Measurements from ENCODE around the gene MED13L. TPM values are rescaled to one million over a fixed set of nuclear protein-coding genes. Genes with fewer than 3 reads are reported as not detected.

Gene MED13L
- total and polyA plus RNA-seq, 2 of the 4 experiments (the other 2 are of a cell fraction): 17.9 to 49.1 TPM

DNA sequence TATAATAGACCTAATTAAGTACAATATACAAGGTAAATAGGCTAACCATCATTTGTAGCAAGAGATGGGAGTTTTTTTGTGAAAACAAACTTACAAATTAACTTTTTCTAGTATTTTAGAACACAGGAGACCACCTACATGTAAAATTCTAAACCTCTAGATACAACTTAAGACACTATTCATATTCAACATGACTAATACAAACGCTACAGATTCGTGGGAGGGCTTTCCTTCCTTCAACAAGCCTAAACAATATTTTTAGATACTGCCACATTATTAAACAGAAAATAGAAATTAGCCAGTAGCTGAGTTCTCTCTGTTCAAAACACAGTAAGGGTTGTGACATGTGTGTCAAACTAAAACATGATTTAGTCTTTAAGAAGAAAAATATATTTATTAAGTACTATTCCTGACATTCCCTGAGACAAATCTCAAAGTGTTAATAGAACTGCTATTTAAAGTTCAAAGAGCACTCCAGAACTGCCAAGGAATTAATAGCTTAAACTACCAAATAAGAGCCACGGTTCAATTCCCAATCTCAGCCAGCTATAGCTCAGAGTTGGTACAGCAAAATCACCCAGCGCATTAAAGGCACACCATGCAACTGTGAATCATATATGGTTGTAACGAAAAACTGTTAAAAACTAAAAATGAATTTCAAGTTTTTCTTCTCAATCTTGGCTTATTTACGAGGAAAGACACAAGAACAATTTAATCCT lies 10.7 kb downstream of the MED13L start:
- no peak overlapping the region for H2BK20ac ChIP-seq (ENCODE audit: low read depth, low read length)
- no peak overlapping the region for H3K18ac ChIP-seq (ENCODE audit: low read depth, low read length)
- no peak overlapping the region for H3K23ac ChIP-seq (ENCODE audit: low read depth, low read length)
- H3K4me1 ChIP-seq (ENCODE audit: control insufficient read depth, insufficient read depth, low read length): peaks cover 20% of the 10 kb centered on the region
- no peaks in the 10 kb centered on the region for H3K36me3 ChIP-seq (ENCODE audit: control insufficient read depth, insufficient read depth, low read length)
- H3K9me1 ChIP-seq (ENCODE audit: insufficient read depth, low read length): peaks cover 18% of the 10 kb centered on the region
- H2AFZ ChIP-seq (replicated peaks; ENCODE audit: low read length, poor library complexity): no peak overlapping the region
- H3K9ac ChIP-seq (ENCODE audit: low read depth, low read length): no peak overlapping the region
- H2BK15ac ChIP-seq (ENCODE audit: low read depth, low read length): no peak overlapping the region
- peak overlapping the region; percentile 38; the same call in 1 of the 2 replicates for H3K4me2 ChIP-seq (ENCODE audit: low read depth, low read length)
- no peaks in the 10 kb centered on the region for H3K27me3 ChIP-seq (ENCODE audit: control insufficient read depth, insufficient read depth, low read length)
- peaks cover 92% of the 10 kb centered on the region for H4K20me1 ChIP-seq (ENCODE audit: insufficient read depth, low read length)
- ChIA-PET POLR2A (ENCODE audit: unreplicated experiment) (no interaction called here), CTCF (no interaction called here)
- peak; percentile 59 for DNase-seq
- intact Hi-C loops (cut with micrococcal nuclease): no loop called here
- no peaks in the 10 kb centered on the region for H3K9me3 ChIP-seq (ENCODE audit: control insufficient read depth, insufficient read depth, low read length)
- H4K8ac ChIP-seq (ENCODE audit: low read depth in 2 of 2, low read length in 2 of 2): no peak overlapping the region
- no peak overlapping the region for H3K27ac ChIP-seq (ENCODE audit: insufficient read depth, low read length)
- TF ChIP-seq FOS (IDR thresholded peaks at IDR 0.05; ENCODE audit: low read depth, low read length): no peak
- TF ChIP-seq, protein P1, sequence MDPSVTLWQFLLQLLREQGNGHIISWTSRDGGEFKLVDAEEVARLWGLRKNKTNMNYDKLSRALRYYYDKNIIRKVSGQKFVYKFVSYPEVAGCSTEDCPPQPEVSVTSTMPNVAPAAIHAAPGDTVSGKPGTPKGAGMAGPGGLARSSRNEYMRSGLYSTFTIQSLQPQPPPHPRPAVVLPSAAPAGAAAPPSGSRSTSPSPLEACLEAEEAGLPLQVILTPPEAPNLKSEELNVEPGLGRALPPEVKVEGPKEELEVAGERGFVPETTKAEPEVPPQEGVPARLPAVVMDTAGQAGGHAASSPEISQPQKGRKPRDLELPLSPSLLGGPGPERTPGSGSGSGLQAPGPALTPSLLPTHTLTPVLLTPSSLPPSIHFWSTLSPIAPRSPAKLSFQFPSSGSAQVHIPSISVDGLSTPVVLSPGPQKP (IDR thresholded peaks at IDR 0.05; ENCODE audit: borderline replicate concordance, low read depth, low read length): no peak
- TF ChIP-seq RAD21 (IDR thresholded peaks at IDR 0.05; ENCODE audit: low read length): no peak
- no peak for TF ChIP-seq MAZ (IDR thresholded peaks at IDR 0.05; ENCODE audit: borderline replicate concordance, low read depth, low read length)
- TF ChIP-seq NFE2L2 (IDR thresholded peaks at IDR 0.05; ENCODE audit: low read depth, low read length): no peak
- TF ChIP-seq MAFK (IDR thresholded peaks at IDR 0.05; ENCODE audit: low read depth, low read length): no peak
- TF ChIP-seq, protein P2, sequence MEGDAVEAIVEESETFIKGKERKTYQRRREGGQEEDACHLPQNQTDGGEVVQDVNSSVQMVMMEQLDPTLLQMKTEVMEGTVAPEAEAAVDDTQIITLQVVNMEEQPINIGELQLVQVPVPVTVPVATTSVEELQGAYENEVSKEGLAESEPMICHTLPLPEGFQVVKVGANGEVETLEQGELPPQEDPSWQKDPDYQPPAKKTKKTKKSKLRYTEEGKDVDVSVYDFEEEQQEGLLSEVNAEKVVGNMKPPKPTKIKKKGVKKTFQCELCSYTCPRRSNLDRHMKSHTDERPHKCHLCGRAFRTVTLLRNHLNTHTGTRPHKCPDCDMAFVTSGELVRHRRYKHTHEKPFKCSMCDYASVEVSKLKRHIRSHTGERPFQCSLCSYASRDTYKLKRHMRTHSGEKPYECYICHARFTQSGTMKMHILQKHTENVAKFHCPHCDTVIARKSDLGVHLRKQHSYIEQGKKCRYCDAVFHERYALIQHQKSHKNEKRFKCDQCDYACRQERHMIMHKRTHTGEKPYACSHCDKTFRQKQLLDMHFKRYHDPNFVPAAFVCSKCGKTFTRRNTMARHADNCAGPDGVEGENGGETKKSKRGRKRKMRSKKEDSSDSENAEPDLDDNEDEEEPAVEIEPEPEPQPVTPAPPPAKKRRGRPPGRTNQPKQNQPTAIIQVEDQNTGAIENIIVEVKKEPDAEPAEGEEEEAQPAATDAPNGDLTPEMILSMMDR (conservative IDR thresholded peaks at IDR 0.05; ENCODE audit: low read depth, low read length): no peak
- no peak for TF ChIP-seq CEBPB (IDR thresholded peaks at IDR 0.05; ENCODE audit: low read depth, low read length)
- no peak for TF ChIP-seq SMC3 (IDR thresholded peaks at IDR 0.05; ENCODE audit: low read depth, low read length)
- TF ChIP-seq POLR2A (IDR thresholded peaks at IDR 0.05; ENCODE audit: low read depth, low read length): no peak
- no peak for TF ChIP-seq MXI1 (IDR thresholded peaks at IDR 0.05; ENCODE audit: borderline replicate concordance, low read depth, low read length)
- TF ChIP-seq, protein P3, sequence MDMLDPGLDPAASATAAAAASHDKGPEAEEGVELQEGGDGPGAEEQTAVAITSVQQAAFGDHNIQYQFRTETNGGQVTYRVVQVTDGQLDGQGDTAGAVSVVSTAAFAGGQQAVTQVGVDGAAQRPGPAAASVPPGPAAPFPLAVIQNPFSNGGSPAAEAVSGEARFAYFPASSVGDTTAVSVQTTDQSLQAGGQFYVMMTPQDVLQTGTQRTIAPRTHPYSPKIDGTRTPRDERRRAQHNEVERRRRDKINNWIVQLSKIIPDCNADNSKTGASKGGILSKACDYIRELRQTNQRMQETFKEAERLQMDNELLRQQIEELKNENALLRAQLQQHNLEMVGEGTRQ (IDR thresholded peaks at IDR 0.05; ENCODE audit: low read depth, low read length): no peak
- no peak for TF ChIP-seq BHLHE40 (IDR thresholded peaks at IDR 0.05; ENCODE audit: low read depth, low read length)
- no peak for TF ChIP-seq CHD1 (IDR thresholded peaks at IDR 0.05; ENCODE audit: low read depth, low read length)
- TF ChIP-seq RFX5 (IDR thresholded peaks at IDR 0.05; ENCODE audit: low read depth, low read length): no peak
- no peak for TF ChIP-seq RCOR1 (IDR thresholded peaks at IDR 0.05; ENCODE audit: insufficient replicate concordance, low read length)
- H3K56ac ChIP-seq (ENCODE audit: extremely low read depth, insufficient read depth, low read length): no peak overlapping the region
- no peak overlapping the region for H2AK5ac ChIP-seq (ENCODE audit: low read depth, low read length)
- BruUV-seq (replicated peaks): no TSS peak
- peaks cover 0 to 50% of the 10 kb centered on the region in 2 experiments; a peak in 3 of 4 replicates for H3K79me1 ChIP-seq (ENCODE audit: low read depth in 1 of 2, low read length in 2 of 2)
- no peak overlapping the region for H2BK5ac ChIP-seq (ENCODE audit: low read depth, low read length, poor library complexity, severe bottlenecking)
- no peak overlapping the region for H3K14ac ChIP-seq (replicated peaks; ENCODE audit: low read depth, low read length)
- WGBS, 2 experiments (ENCODE audit: extremely low coverage in 2 of 2, insufficient read length in 1 of 2): 80% methylated on average over 1 of the region's 6 CpGs; no CpG with 5 or more reads in 1 of the 2 experiments
- no peak overlapping the region for H3K4ac ChIP-seq (ENCODE audit: low read depth, low read length)
- peak; percentile 50 for ATAC-seq (ENCODE audit: low read depth)
- H2AK9ac ChIP-seq (replicated peaks; ENCODE audit: low read depth, low read length, poor library complexity): no peak overlapping the region
- H2BK120ac ChIP-seq (ENCODE audit: low read depth, low read length): no peak overlapping the region
- no peak overlapping the region for H3K4me3 ChIP-seq (ENCODE audit: insufficient read depth, low read depth, low read length)
- in situ Hi-C loops (cut with MboI; ENCODE audit: low sequenced_read_pairs): no loop called here
- no peak overlapping the region for H4K91ac ChIP-seq (ENCODE audit: insufficient read depth, low read depth, low read length)
- dilution Hi-C loops (cut with HindIII; ENCODE audit: low sequenced_read_pairs, unreplicated experiment): no loop called here
- no peak overlapping the region for H4K5ac ChIP-seq (ENCODE audit: low read depth, low read length)
